HepG2 (cell line): ENCODE measurements around the gene CIBAR2. TPM values are rescaled to one million over a fixed set of nuclear protein-coding genes. Genes with fewer than 3 reads are reported as not detected.
A peak's percentile ranks its signal among the peaks of the same experiment; 100 is the strongest.

Experiments
- ARNT ChIP-seq: fragments of 450-650 bp; IDR thresholded peaks from 2 replicates; pipeline ENCODE4 v1.6.1; 2017
- BCL3 ChIP-seq: sonication (generic); formaldehyde crosslinking; IDR thresholded peaks from 2 replicates; pipeline ENCODE4 v1.5.1; 2020; ENCODE audit warnings: mild to moderate bottlenecking, missing genetic modification reagents, moderate library complexity
- FOXK2 ChIP-seq: fragments of 450-650 bp; IDR thresholded peaks from 2 replicates; pipeline ENCODE4 v1.6.1; 2016
- FOXO1 ChIP-seq: sonication (generic); formaldehyde crosslinking; IDR thresholded peaks from 2 replicates; pipeline ENCODE4 v1.4.0; 2020; ENCODE audit warnings: missing genetic modification reagents
- HNRNPH1 ChIP-seq: fragments of 200-400 bp; formaldehyde crosslinking; optimal IDR thresholded peaks from 2 replicates; pipeline ENCODE3; 2017; ENCODE audit warnings: mild to moderate bottlenecking, low read depth, low read length
- HOXA5 ChIP-seq: sonication (generic); formaldehyde crosslinking; IDR thresholded peaks from 2 replicates; pipeline ENCODE4 v1.4.0; 2020; ENCODE audit warnings: missing genetic modification reagents
- JUND ChIP-seq: sonication (generic); formaldehyde crosslinking; IDR thresholded peaks from 2 replicates; pipeline ENCODE4 v1.8.0; 2022; ENCODE audit warnings: mild to moderate bottlenecking, missing genetic modification reagents
- MXD4 ChIP-seq: IDR thresholded peaks from 2 replicates; pipeline ENCODE4 v1.6.1; 2016; ENCODE audit warnings: mild to moderate bottlenecking, missing biosample characterization, missing genetic modification reagents
- MZF1 ChIP-seq: sonication (generic); formaldehyde crosslinking; IDR thresholded peaks from 2 replicates; pipeline ENCODE4 v1.8.1; 2023; ENCODE audit warnings: mild to moderate bottlenecking, missing genetic modification reagents, borderline replicate concordance
- PHF8 ChIP-seq: sonication (generic); formaldehyde crosslinking; IDR thresholded peaks from 2 replicates; pipeline ENCODE4 v1.5.0; 2020; ENCODE audit warnings: missing genetic modification reagents
- SIN3A ChIP-seq: IDR thresholded peaks from 2 replicates; pipeline ENCODE4 v1.6.1; 2011; ENCODE audit warnings: low read depth, mild to moderate bottlenecking, control low read depth, low read length, borderline replicate concordance
- SNAI1 ChIP-seq: sonication (generic); formaldehyde crosslinking; IDR thresholded peaks from 2 replicates; pipeline ENCODE4 v1.5.0; 2020; ENCODE audit warnings: mild to moderate bottlenecking, missing genetic modification reagents, borderline replicate concordance
- THAP11 ChIP-seq: IDR thresholded peaks from 2 replicates; pipeline ENCODE4 v1.6.1; 2016; ENCODE audit warnings: missing biosample characterization, missing genetic modification reagents
- U2AF1 ChIP-seq: fragments of 200-400 bp; formaldehyde crosslinking; optimal IDR thresholded peaks from 2 replicates; pipeline ENCODE3; 2017; ENCODE audit warnings: mild to moderate bottlenecking, low read depth, low read length
- ZNF263 ChIP-seq: sonication (generic); formaldehyde crosslinking; IDR thresholded peaks from 2 replicates; pipeline ENCODE4 v1.4.0; 2020; ENCODE audit warnings: missing genetic modification reagents
- ZNF335 ChIP-seq: sonication (generic); formaldehyde crosslinking; IDR thresholded peaks from 2 replicates; pipeline ENCODE4 v1.4.0; 2020; ENCODE audit warnings: missing genetic modification reagents
- ZNF407 ChIP-seq: sonication (generic); formaldehyde crosslinking; IDR thresholded peaks from one replicate; pipeline ENCODE4 v1.5.1; 2020; ENCODE audit warnings: mild to moderate bottlenecking, missing genetic modification reagents; ENCODE audit errors: not compliant biosample characterization
- ZNF580 ChIP-seq: IDR thresholded peaks from 2 replicates; pipeline ENCODE4 v1.6.1; 2016; ENCODE audit warnings: low read depth, borderline replicate concordance
- ZNF768 ChIP-seq: sonication (generic); formaldehyde crosslinking; IDR thresholded peaks from 2 replicates; pipeline ENCODE4 v1.4.0; 2020; ENCODE audit warnings: missing genetic modification reagents
- polyA plus RNA-seq, 8 experiments: library from polyadenylated mRNA; depleted of rRNA in 3 of 8; stranded (reverse) in 7 of 8; unstranded in 1 of 8; fragments of >200 nt; fragmentation: Illumina TruSeq in 4 of 8; extraction: Trizol in 4 of 8; gene quantifications; 2 replicates each; pipeline versions ENCODE4 v1.2.1 to v1.2.3, GENCODE V29; 2011 to 2016; ENCODE audit warnings: low read depth in 4 of 8, missing spikeins in 1 of 8, mixed read lengths in 1 of 8; ENCODE audit not compliant: insufficient read depth in 1 of 8
- total RNA-seq, 5 experiments: library from RNA; depleted of rRNA; stranded (reverse); fragments of >200 nt; fragmentation: Illumina TruSeq; extraction: Trizol; gene quantifications; 2 replicates each; pipeline ENCODE4 v1.2.3, GENCODE V29; 2016; ENCODE audit warnings: low read depth in 1 of 5

The CIBAR2 gene
- total and polyA plus RNA-seq, 2 of the 13 experiments (the other 11 are each of a cell fraction or from before 2014, with no cell fraction given), result not detected

- TF ChIP-seq ZNF407 (CRISPR knock-in tag) (peak; percentile 75), HOXA5 (no peak), ZNF768 (0 out of 2 replicates have a peak, but pooled peaks have one; percentile 29), FOXK2 (no peak), ARNT (no peak), SIN3A (no peak), ZNF263 (peak; percentile 53; the same call in 1 of the 2 replicates), PHF8 (CRISPR knock-in tag) (peak; percentile 41), FOXO1 (CRISPR knock-in tag) (0 out of 2 replicates have a peak, but pooled peaks have one; percentile 9), ZNF580 (CRISPR knock-in tag) (0 out of 2 replicates have a peak, but pooled peaks have one; percentile 24), MXD4 (peak; percentile 22; the same call in 1 of the 2 replicates), JUND (no peak), THAP11 (CRISPR knock-in tag) (no peak), ZNF335 (CRISPR knock-in tag) (no peak), U2AF1 (no peak), MZF1 (CRISPR knock-in tag) (no peak), HNRNPH1 (no peak), BCL3 (CRISPR knock-in tag) (no peak), SNAI1 (CRISPR knock-in tag) (no peak)
These were observed 30.5 kb upstream of the CIBAR2 start (continued) for GRCh38 chr16:85142771-85143211.
